ENCODE results near the gene HPS3. TPM values are rescaled to one million over a fixed set of nuclear protein-coding genes. Genes with fewer than 3 reads are reported as not detected.

The HPS3 gene
- total and polyA plus RNA-seq, 2 experiments from 2014 or later, result 13.0 to 13.3 TPM

DNA sequence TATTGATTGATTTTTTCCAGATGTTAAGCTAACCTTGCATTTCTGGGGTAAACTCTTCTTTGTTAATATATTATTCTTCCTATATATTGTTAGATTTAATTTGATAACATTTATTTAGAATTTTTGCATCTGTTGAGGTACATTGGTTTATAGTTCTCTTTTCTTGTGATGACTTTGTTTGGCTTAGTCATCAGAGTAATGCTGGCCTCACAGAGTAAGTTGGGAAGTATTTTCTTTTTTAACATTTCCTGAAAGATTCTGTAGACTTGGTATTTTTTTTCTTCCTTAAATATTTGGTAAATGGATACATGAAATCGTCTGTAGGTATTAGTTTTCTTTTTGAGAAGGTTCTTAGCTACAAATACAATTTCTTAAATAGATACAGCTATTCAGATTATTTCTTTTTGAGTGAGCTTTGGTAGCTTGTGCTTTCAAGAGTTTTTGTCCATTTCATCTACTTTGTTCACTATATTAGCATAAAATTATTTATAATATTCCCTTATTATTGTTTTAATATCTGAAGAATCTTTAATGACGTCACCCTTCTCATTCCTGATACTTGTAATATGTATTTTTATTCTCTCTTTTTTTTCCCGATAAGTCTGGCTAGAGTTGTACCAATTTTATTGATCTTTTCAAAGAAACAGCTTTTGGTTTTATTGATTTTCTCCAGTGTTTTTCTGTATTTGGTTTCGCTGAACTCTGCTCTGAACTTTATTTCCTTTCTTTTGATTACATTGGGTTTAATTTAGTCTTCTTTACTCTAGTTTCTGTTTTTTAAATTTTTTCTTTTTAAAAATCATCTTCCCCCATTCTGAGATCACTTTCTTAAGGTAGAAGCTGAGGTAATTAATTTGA is 6.5 kb upstream of the HPS3 start:
- no peak overlapping the region for H3K27ac ChIP-seq
- H3K36me3 ChIP-seq, result no peaks in the 10 kb centered on the region
- H3K9me3 ChIP-seq (ENCODE audit: low read depth), result no peaks in the 10 kb centered on the region
- H3K4me3 ChIP-seq, result no peak overlapping the region
- H3K27me3 ChIP-seq, result no peaks in the 10 kb centered on the region
- TF ChIP-seq, protein P1, sequence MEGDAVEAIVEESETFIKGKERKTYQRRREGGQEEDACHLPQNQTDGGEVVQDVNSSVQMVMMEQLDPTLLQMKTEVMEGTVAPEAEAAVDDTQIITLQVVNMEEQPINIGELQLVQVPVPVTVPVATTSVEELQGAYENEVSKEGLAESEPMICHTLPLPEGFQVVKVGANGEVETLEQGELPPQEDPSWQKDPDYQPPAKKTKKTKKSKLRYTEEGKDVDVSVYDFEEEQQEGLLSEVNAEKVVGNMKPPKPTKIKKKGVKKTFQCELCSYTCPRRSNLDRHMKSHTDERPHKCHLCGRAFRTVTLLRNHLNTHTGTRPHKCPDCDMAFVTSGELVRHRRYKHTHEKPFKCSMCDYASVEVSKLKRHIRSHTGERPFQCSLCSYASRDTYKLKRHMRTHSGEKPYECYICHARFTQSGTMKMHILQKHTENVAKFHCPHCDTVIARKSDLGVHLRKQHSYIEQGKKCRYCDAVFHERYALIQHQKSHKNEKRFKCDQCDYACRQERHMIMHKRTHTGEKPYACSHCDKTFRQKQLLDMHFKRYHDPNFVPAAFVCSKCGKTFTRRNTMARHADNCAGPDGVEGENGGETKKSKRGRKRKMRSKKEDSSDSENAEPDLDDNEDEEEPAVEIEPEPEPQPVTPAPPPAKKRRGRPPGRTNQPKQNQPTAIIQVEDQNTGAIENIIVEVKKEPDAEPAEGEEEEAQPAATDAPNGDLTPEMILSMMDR (IDR thresholded peaks at IDR 0.05; ENCODE audit: low read depth, low read length), result no peak
- no peak for DNase-seq (ENCODE audit: low read depth in 1 of 2, low spot score in 1 of 2)
- H3K4me1 ChIP-seq (ENCODE audit: low read depth), result no peaks in the 10 kb centered on the region

DNA sequence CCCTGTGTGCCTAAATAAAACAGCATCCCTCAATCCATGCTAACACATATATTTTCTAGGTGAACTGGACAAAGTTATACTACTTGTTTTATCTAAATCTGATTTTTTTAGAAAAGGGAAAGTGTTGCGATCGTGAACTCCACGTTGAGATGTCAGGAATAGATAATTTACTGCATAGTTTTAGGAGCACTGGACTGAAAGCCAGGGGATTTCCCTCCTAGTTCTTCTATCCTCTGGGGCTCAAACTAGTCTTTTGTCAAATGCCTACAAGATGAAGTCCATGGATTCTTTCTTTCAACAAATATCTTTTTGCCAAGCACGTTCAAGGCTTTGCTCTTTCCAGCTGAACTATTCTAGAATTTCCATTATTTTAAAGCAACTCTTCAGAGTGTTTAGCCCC is 617 bp upstream of the HPS3 start:
- TF ChIP-seq, protein P1 (IDR thresholded peaks at IDR 0.05; ENCODE audit: low read depth, low read length), result no peak
- no peak for DNase-seq (ENCODE audit: low read depth in 1 of 2, low spot score in 1 of 2)
- Histone ChIP-seq H3K4me3 (peak overlapping the region; percentile 76), H3K9me3 (ENCODE audit: low read depth) (no peaks in the 10 kb centered on the region), H3K4me1 (ENCODE audit: low read depth) (peaks cover 7% of the 10 kb centered on the region), H3K36me3 (no peaks in the 10 kb centered on the region), H3K27me3 (no peaks in the 10 kb centered on the region), H3K27ac (no peak overlapping the region)

DNA sequence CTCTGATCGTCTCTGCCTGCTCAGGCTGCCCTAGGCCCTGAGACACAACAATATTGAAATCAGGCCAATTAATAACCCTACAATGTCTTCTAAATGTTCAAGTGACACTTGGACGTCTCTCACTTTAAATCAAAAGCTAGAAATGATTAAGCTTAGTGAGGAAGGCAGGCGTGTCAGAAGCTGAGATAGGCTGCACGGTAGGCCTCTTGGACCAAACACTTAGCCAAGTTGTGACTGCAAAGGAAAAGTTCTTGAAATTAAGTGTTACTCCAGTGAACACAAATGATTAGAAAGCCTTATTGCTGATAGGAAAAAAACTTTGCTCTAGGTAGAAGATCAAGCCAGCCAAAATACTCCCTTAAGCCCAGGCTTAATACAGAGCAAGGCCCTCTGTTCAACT is 2.2 kb downstream of the HPS3 start:
- Histone ChIP-seq H3K4me3 (no peak overlapping the region), H3K27me3 (no peaks in the 10 kb centered on the region), H3K36me3 (no peaks in the 10 kb centered on the region), H3K4me1 (ENCODE audit: low read depth) (peaks cover 7% of the 10 kb centered on the region), H3K27ac (no peak overlapping the region), H3K9me3 (ENCODE audit: low read depth) (no peaks in the 10 kb centered on the region)
- DNase-seq (ENCODE audit: low read depth in 1 of 2, low spot score in 1 of 2), result peak in 1 of 2 donors; percentile 13
- TF ChIP-seq, protein P1 (IDR thresholded peaks at IDR 0.05; ENCODE audit: low read depth, low read length), result no peak

DNA sequence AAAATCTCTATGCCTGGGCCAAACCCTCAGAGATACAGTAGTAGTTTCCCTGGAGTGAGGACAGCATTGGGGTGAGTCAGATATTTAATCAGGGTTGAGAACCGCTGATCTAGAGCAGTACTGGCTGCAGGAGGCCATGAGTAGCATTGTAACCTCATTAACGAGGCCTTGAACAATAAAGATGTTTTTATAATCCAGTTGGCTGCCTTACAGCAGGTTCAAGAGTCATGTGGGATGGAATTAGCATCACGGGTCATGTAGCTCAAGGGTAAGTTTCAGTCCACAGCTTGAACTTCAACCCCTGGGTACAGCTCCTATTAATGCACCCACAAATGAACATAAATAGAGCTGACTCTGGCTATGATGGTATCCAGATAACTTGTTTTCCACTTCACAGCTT is 5.1 kb downstream of the HPS3 start:
- TF ChIP-seq, protein P1 (IDR thresholded peaks at IDR 0.05; ENCODE audit: low read depth, low read length), result no peak
- Histone ChIP-seq H3K4me1 (ENCODE audit: low read depth) (peaks cover 7% of the 10 kb centered on the region), H3K27ac (no peak overlapping the region), H3K27me3 (no peaks in the 10 kb centered on the region), H3K4me3 (no peak overlapping the region), H3K9me3 (ENCODE audit: low read depth) (no peaks in the 10 kb centered on the region), H3K36me3 (no peaks in the 10 kb centered on the region)
- peak in 1 of 2 donors; percentile 59 for DNase-seq (ENCODE audit: low read depth in 1 of 2, low spot score in 1 of 2)

DNA sequence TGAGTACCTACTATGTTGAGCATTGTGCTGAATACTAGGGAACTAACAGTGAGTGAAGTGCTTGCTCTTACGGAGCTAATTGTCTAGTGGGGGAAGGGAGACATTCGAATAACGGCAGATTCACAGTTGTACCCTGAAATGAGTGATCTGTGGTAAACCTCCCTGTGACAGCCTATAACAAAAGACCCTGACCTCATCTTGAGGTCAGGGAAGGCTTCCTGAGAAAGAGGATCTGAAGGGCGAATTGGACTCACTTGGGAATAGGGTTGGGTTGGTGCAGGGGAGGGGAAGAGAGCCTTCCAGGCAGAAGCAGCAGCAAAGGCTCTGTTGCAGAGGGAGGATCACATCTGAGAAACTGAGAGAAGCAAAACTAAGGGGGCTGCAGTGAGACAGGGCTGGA is 13.2 kb downstream of the HPS3 start:
- no peak overlapping the region for H3K27ac ChIP-seq
- H3K4me1 ChIP-seq (ENCODE audit: low read depth), result no peaks in the 10 kb centered on the region
- no peaks in the 10 kb centered on the region for H3K36me3 ChIP-seq
- no peaks in the 10 kb centered on the region for H3K27me3 ChIP-seq
- no peak overlapping the region for H3K4me3 ChIP-seq
- no peaks in the 10 kb centered on the region for H3K9me3 ChIP-seq (ENCODE audit: low read depth)
- TF ChIP-seq, protein P1 (IDR thresholded peaks at IDR 0.05; ENCODE audit: low read depth, low read length), result no peak
- DNase-seq (ENCODE audit: low read depth in 1 of 2, low spot score in 1 of 2), result no peak
